Dermis microvascular lymphatic vessel endothelial cell (primary cell): ENCODE results near the gene TMPRSS3. TPM values are rescaled to one million over a fixed set of nuclear protein-coding genes. Genes with fewer than 3 reads are reported as not detected.

Source experiments
- DNase-seq, 2 donors: peaks; one replicate each; pipeline versions ENCODE4 v3.0.0 to v3.0.0-alpha.2; 2010; ENCODE audit warnings: low read depth in 2 of 2
- total RNA-seq: library from RNA; depleted of rRNA; stranded (reverse); fragments of >200 nt; gene quantifications from 2 replicates; pipeline ENCODE4 v1.2.1, GENCODE V29; 2014

The TMPRSS3 gene
- total RNA-seq, 1 donor from 2014 or later: under 0.01 TPM

DNA sequence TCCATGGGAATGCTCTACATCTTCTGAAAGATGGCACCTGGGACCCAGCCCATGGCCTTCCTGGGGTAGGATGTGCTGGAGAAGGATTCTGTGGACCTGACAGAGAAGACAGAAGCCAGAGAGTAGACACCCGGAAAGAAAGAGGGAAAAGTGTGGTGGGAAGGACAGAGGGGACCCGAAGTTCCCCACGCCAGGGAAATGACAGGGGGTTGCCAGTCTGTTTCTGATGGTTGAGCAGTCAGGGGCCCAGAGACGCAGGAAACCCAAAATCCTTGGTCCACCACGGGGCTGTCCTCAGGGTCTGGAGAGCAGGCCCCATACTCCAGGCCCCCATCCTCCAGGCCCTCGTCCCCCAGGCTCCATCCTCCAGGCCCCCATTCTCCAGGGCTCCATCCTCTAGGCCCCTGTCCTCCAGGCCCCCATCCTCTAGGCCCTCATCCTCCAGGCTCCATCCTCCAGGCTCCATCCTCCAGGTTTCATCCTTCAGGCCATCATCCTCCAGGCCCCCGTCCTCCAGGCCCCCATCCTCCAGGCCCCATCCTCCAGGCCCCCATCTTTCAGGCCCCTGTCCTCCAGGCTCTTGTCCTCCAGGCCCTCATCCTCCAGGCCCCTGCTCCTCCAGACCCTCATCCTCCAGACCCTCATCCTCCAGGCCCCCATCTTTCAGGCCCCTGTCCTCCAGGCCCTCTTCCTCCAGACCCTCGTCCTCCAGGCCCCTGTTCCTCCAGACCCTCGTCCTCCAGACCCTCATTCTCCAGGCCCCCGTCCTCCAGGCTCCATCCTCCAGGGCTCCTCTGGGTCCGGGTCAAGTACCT is 44.0 kb downstream of the TMPRSS3 start:
- no peak for DNase-seq

DNA sequence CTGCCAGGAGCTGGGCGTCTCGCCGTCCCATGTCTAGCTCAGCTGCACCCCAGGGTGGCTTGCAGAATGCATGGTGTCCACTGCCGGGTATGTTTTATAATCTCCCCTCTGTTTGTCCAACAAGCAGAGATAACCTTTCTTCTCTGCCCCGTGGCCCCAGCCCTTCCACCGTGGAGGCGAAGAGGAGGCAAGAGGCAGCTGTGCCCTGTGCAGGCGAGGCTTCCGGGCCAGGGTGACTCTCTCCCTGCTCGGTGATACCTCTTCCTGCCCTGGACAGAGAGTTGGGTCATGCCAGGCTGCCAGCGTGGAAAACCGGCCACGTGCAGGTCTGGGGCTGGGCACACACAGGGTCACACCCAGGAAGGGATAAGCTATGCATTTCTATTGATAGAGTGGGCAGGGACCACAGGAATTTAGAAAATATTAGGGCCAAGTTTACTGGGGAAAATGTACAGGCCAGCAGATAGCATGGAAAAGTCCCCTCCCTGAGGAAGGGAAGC is 44.9 kb downstream of the TMPRSS3 start, which contains the start of gene TFF2:
TFF2 (minus strand) TSS at position 68 of the 500 bp plus-strand sequence; CDS start at position 31, 37 bp downstream.
- peak in 1 of 2 donors; percentile 12 for DNase-seq

DNA sequence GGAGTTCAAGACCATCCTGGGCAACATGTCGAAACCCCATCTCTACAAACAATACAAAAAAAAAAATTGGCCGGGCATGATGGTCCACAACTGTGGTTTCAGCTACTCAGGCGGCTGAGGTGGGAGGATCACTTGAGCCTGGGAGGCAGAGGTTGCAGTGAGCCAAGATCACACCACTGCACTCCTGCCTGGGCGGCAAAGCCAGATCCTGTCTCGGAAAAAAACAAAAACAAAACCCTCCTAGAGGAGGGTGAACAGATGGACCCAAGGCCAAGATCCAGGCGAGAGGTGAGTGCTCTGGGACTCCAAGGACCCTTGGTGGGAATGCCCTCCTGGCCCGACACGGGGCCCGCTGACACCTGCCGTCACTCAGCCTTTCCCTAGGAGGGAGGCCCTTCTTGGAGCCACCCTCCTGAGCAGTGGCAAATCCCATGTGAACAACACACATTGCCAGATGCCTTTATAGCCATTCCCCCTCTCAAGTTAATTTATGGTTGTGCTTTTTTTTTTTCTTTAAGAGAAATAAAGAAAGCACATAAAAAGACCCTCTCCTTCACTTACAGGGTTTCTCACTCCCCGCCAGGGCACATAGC is 45.4 kb downstream of the TMPRSS3 start:
- DNase-seq: no peak

DNA sequence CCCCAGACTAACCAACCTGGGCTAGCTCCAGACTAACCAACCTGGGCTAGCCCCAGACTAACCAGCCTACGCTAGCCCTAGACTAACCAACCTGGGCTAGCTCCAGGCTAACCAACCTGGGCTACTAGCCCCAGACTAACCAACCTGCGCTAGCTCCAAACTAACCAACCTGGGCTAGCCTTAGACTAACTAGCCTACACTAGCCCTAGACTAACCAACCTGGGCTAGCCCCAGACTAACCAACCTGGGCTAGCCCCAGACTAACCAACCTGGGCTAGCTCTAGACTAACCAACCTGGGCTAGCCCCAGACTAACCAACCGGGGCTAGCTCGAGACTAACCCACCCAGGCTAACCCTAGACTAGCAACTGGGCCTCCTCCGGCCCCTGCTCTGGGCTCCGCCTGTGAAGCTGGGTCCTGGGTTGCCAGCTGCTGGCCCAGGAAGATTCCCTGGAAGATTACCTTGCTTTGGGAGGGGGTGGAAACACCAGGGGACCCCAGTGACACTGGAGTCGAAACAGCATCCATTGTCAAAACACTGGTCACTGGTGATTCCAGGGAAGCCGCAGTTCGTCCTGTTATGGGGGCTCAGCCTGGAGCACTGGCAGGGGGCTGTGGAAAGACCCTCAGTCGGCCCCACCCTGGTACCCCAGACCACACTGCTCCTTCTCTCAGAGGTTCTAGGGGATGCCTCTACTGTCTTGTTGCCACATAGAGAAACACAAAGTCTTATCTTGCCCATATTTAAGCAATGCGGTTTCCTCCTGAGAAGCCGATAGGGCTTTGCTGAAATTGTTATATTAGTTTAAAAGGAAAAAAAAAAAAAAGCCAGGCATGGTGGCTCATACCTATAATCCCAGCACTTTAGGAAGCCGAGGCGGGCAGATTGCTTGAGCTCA is 46.2 kb downstream of the TMPRSS3 start:
- no peak for DNase-seq

- DNase-seq: no peak
Observed at GRCh38 chr21:42348762-42349161, 47.1 kb downstream of the TMPRSS3 start.

DNA sequence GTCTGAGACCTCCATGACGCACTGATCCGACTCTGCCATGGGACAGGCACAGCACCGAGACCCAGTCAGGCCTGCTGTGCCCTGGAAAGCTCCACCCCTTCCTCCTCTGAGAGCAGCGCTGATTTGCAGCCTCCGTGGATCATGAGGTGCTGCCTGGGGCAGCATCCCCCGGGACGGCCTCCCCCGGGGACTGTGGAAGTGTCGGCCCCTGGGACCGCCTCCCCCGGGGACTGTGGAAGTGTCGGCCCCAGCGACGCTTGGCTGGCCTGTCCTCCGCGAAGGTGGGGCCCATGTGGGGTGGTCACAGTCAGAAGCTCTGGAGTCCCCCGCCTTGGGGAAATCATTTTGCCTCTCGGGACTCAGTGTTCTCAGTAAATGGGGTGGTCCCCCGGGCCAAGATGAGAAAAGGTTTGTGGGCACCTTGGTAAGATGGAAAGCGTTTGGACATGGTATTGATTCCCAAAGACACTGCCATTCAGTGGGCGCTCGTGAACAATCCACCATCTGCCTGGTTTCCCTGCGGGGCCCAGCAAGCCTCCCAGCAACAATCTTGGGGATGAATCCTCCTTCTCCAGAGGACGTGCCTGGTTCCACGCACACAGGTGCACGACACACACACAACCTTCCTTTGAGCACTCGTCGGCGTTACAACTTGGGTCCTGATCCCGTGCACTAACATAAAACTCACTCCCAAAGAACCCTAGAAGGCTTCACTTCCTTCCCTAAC is 48.1 kb downstream of the TMPRSS3 start:
- no peak for DNase-seq

GRCh38 chr21:42346866-42347600 is 48.8 kb downstream of the TMPRSS3 start:
- DNase-seq: no peak

- DNase-seq: no peak
Observed at GRCh38 chr21:42346441-42346840, 49.4 kb downstream of the TMPRSS3 start.

GRCh38 chr21:42344631-42345030 is 51.2 kb downstream of the TMPRSS3 start:
- DNase-seq: no peak

DNA sequence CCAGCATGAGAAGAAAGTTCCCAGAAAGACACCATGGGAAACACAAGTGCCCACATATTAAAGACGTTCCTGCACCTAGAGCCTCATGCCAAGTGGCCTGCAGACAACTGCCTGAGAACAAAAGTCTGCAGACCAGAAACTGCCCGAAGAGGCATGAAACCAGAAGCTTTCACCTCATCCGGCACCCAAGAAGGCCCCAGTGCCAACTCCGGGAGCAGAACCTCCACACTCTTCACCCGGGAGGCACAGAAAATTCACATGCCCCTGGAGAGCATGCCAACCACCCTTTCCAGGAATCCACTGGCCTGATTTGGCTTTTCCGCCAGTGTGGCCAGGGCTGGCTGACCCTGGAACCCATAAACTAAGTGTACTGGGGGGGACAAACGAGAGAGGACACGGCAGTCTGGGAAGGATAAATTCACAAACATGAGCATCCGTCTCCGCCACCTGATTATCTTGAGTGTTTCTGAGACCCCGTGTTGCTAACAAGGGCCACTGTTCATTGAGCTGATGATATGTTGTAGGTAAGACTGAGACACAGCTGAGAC is 51.8 kb downstream of the TMPRSS3 start:
- DNase-seq: no peak

DNA sequence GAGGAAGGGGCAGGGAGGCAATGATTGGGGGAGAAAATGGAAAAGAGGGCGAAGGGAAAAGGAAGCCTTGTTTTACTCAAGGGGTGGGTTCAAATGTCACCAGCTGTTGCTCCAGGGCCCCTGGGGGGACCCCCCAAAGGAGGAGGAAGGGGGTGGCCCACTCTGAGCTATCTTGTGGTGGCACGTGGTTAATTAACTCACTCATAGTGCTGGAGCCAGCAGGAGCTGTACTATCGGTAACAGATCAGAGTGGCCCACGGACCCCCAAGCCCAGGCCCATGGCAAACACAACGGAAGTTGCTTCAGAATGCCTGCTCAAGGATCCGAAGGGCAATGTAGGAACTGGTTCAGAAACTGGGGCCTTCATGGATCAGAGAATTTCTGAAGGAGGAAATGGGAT is 52.3 kb downstream of the TMPRSS3 start:
- DNase-seq: no peak

GRCh38 chr21:42343101-42343500 is 52.8 kb downstream of the TMPRSS3 start:
- no peak for DNase-seq

- DNase-seq: no peak
Observed at GRCh38 chr21:42341776-42342542, 53.9 kb downstream of the TMPRSS3 start.

DNA sequence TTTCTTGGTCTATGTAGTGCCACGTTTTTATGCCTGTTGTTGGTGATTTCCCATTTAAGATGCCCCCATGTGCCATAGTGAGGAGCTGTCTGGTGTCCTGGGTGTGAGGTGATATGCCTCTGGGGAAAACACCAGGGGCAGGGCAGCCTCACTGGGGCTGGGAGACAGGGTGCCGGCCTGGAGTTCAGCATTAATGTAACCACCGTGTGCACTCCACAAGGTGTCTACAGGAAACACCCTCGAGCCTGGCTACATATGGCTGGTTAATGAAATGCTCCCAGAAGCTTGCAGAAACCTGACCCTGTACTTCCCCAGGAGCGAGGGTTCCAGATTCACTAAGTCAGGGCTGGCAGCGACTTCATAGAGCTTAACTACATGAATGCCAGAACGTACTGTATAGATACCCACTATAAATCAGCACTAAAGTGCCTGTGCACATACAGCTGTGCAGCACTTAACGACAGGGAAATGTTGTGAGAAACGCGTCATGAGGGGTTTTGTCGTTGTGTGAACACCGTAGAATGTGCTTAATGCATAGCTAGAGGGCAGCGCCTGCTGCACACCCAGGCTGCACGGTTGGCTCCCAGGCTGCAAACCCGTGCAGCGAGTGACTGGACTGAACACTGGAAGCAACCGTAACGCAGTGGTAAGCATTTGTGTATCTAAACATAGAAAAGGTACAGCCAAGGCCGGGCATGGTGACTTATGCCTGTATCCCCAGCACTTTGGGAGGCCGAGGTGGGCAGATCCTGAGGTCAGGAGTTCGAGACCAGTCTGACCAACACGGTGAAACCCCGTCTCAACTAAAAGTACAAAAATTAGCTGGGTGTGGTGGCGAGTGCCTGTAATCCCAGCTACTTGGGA is 55.4 kb downstream of the TMPRSS3 start:
- no peak for DNase-seq

DNA sequence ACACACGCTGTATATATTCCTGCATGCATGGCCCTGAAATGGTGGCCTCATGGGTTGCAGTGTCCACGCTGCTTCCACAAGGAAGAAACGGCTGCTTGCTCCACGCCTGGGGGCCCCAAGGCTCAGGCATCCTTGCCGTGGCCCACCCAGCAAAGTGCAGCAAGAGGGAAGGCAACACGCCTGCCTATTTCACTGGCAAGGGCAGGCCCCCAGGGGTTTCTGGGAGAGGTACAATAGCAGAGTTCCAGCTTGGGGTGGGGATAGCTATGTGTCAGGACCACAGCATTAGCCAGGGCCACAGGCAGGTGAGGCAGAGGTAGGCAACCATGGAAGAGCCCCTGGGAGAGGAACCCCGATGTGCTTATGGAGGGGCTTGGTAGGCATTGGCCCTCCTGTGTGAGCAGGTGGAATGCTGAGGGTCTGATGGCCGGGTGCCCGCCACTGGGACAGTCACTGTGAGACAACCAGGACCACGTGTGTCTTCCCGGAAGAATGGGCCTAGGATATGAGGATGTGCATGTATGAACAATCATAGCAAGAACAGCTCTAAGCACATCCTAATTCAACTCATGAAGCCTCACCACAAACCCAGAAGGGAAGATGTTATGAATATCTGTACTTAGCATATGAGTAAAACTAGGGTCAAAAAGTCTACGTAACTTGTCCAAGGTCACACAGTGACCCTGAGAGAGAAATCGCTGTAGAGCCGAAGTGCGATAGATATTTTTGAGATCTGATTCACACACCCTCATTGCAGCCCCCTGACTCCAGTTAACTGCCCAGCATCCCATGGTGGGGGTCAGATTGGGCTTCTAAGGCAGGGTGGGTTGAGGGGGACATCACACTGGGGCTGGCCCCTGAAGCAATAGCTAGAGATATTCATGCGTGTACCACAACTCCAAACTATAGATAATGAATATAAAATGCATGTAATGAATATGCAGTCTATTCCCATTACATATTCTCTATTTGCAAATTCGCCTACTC is 56.8 kb downstream of the TMPRSS3 start:
- no peak for DNase-seq

- peak; percentile 77 to 87 for DNase-seq
Observed at GRCh38 chr21:42337830-42338728, 57.8 kb downstream of the TMPRSS3 start.
